H9 (cell line): Measurements from ENCODE around the gene RNF157. TPM values are rescaled to one million over a fixed set of nuclear protein-coding genes. Genes with fewer than 3 reads are reported as not detected.

Experiments used
- DNase-seq: peaks from one replicate; pipeline ENCODE4 v3.0.0-alpha.2; 2017
- H2AFZ ChIP-seq: one replicate; pipeline ENCODE4 v1.6.1; 2013; ENCODE audit warnings: mild to moderate bottlenecking, low read length, control low read depth, moderate library complexity
- H2AK5ac ChIP-seq: 2 replicates; pipeline ENCODE4 v1.6.1; 2013; ENCODE audit warnings: low read length, control low read depth, mixed read lengths; ENCODE audit not compliant: insufficient read length
- H2BK120ac ChIP-seq: one replicate; pipeline ENCODE4 v1.6.1; 2013; ENCODE audit warnings: low read depth, mild to moderate bottlenecking, low read length, control low read depth, inconsistent platforms; ENCODE audit not compliant: poor library complexity, severe bottlenecking
- H2BK12ac ChIP-seq: 2 replicates; pipeline ENCODE4 v1.6.1; 2013; ENCODE audit warnings: low read length, control low read depth, mixed read lengths, low read depth; ENCODE audit not compliant: insufficient read length
- H2BK15ac ChIP-seq: 2 replicates; pipeline ENCODE4 v1.6.1; 2013; ENCODE audit warnings: low read depth, low read length, control low read depth
- H2BK20ac ChIP-seq: one replicate; pipeline ENCODE4 v1.6.1; 2013; ENCODE audit warnings: low read depth, mild to moderate bottlenecking, low read length, control low read depth, inconsistent platforms; ENCODE audit not compliant: poor library complexity, severe bottlenecking
- H2BK5ac ChIP-seq: 2 replicates; pipeline ENCODE4 v1.6.1; 2013; ENCODE audit warnings: low read length, control low read depth, mixed read lengths; ENCODE audit not compliant: insufficient read length
- H3K14ac ChIP-seq: 2 replicates; pipeline ENCODE4 v1.6.1; 2013; ENCODE audit warnings: low read length, control low read depth; ENCODE audit not compliant: insufficient read depth
- H3K18ac ChIP-seq: 2 replicates; pipeline ENCODE4 v1.6.1; 2013; ENCODE audit warnings: low read depth, mild to moderate bottlenecking, mixed read lengths, low read length, control low read depth; ENCODE audit not compliant: insufficient read length
- H3K23ac ChIP-seq: 2 replicates; pipeline ENCODE4 v1.6.1; 2013; ENCODE audit warnings: low read length, control low read depth, mixed read lengths, low read depth; ENCODE audit not compliant: insufficient read length
- H3K23me2 ChIP-seq: 2 replicates; pipeline ENCODE4 v1.6.1; 2013; ENCODE audit warnings: low read depth, mild to moderate bottlenecking, mixed read lengths, low read length, control low read depth; ENCODE audit not compliant: insufficient read length, poor library complexity, severe bottlenecking
- H3K27ac ChIP-seq: 2 replicates; pipeline ENCODE4 v1.5.1; 2013; ENCODE audit warnings: low read length, control low read depth, mixed read lengths, low read depth; ENCODE audit not compliant: insufficient read length
- H3K27me3 ChIP-seq: 2 replicates; pipeline ENCODE4 v1.6.1; 2013; ENCODE audit warnings: low read length, control low read depth, inconsistent platforms; ENCODE audit not compliant: insufficient read depth
- H3K4ac ChIP-seq: 2 replicates; pipeline ENCODE4 v1.6.1; 2013; ENCODE audit warnings: low read depth, mild to moderate bottlenecking, control low read depth, inconsistent platforms, low read length, moderate library complexity
- H3K4me1 ChIP-seq: 2 replicates; pipeline ENCODE4 v1.6.1; 2013; ENCODE audit warnings: low read length, control low read depth, inconsistent platforms; ENCODE audit not compliant: insufficient read depth
- H3K4me2 ChIP-seq: 2 replicates; pipeline ENCODE4 v1.6.1; 2013; ENCODE audit warnings: low read length, control low read depth, mixed read lengths; ENCODE audit not compliant: insufficient read length, insufficient read depth
- H3K56ac ChIP-seq: 2 replicates; pipeline ENCODE4 v1.6.1; 2013; ENCODE audit warnings: low read depth, mild to moderate bottlenecking, mixed read lengths, low read length, control low read depth; ENCODE audit not compliant: insufficient read length
- H3K79me1 ChIP-seq: 2 replicates; pipeline ENCODE4 v1.6.1; 2013; ENCODE audit warnings: low read depth, mild to moderate bottlenecking, moderate library complexity, low read length, control low read depth, inconsistent platforms; ENCODE audit not compliant: insufficient read depth, poor library complexity, severe bottlenecking
- H3K79me2 ChIP-seq: 2 replicates; pipeline ENCODE4 v1.6.1; 2013; ENCODE audit warnings: low read length, control low read depth, inconsistent platforms; ENCODE audit not compliant: insufficient read depth
- H3K9ac ChIP-seq: 2 replicates; pipeline ENCODE4 v1.6.1; 2013; ENCODE audit warnings: low read length, control low read depth, mixed read lengths; ENCODE audit not compliant: insufficient read length; ENCODE audit errors: extremely low read depth
- H3K9me3 ChIP-seq: one replicate; pipeline ENCODE4 v1.6.1; 2013; ENCODE audit warnings: low read depth, low read length, inconsistent platforms; ENCODE audit not compliant: control insufficient read depth
- H3T11ph ChIP-seq: one replicate; pipeline ENCODE4 v1.6.1; 2013; ENCODE audit warnings: mild to moderate bottlenecking, low read length, control low read depth, inconsistent platforms
- H4K20me1 ChIP-seq: one replicate; pipeline ENCODE4 v1.6.1; 2013; ENCODE audit not compliant: control insufficient read depth, insufficient read length, insufficient read depth
- H4K5ac ChIP-seq: 2 replicates; pipeline ENCODE4 v1.6.1; 2013; ENCODE audit warnings: low read depth, mild to moderate bottlenecking, mixed read lengths, low read length, control low read depth; ENCODE audit not compliant: insufficient read length
- H4K8ac ChIP-seq: replicated peaks from 2 replicates; pipeline ENCODE4 v1.6.1; 2013; ENCODE audit warnings: low read length, control low read depth, mixed read lengths, low read depth; ENCODE audit not compliant: insufficient read length
- H4K91ac ChIP-seq: 2 replicates; pipeline ENCODE4 v1.6.1; 2013; ENCODE audit warnings: low read depth, mild to moderate bottlenecking, moderate library complexity, mixed read lengths, low read length, control low read depth; ENCODE audit not compliant: insufficient read length
- H3K27ac Mint-ChIP-seq, 3 experiments: 2 replicates in 2 of 3; 3 replicates in 1 of 3; pipeline ENCODE4 v1.8.0; 2020 to 2021; ENCODE audit warnings: mixed read lengths in 3 of 3, mild to moderate bottlenecking in 1 of 3, moderate library complexity in 1 of 3
- H3K27me3 Mint-ChIP-seq: 2 replicates; pipeline ENCODE4 v1.8.0; 2021; ENCODE audit warnings: low read depth, mild to moderate bottlenecking, moderate library complexity, mixed read lengths
- H3K36me3 Mint-ChIP-seq, 3 experiments: 2 replicates in 2 of 3; 3 replicates in 1 of 3; pipeline ENCODE4 v1.8.0; 2020 to 2021; ENCODE audit warnings: low read depth in 3 of 3, mixed read lengths in 3 of 3; ENCODE audit not compliant: insufficient read depth in 1 of 3
- H3K4me1 Mint-ChIP-seq, 2 experiments: 2 replicates each; pipeline ENCODE4 v1.8.0; 2020; ENCODE audit warnings: mixed read lengths in 2 of 2
- H3K4me3 Mint-ChIP-seq, 2 experiments: 2 replicates in 1 of 2; 3 replicates in 1 of 2; pipeline ENCODE4 v1.8.0; 2020 to 2021; ENCODE audit warnings: mild to moderate bottlenecking in 2 of 2, mixed read lengths in 2 of 2, moderate library complexity in 1 of 2
- H3K9me3 Mint-ChIP-seq, 2 experiments: 2 replicates in 1 of 2; 3 replicates in 1 of 2; pipeline ENCODE4 v1.8.0; 2020; ENCODE audit warnings: mild to moderate bottlenecking in 2 of 2, mixed read lengths in 2 of 2, moderate library complexity in 1 of 2
- WGBS: extraction: QIAGEN DNeasy Blood & Tissue Kit; methylation state at CpG from one replicate; pipeline ENCODE4 v1.1.7; 2013; ENCODE audit warnings: missing lambda C conversion rate, low lambda C conversion rate, mixed read lengths; ENCODE audit not compliant: insufficient read length; ENCODE audit errors: extremely low coverage; 5-methylcytosine and 5-hydroxymethylcytosine counted together
- total RNA-seq: library from RNA; stranded (reverse); gene quantifications from 2 replicates; pipeline ENCODE4 v1.2.1, GENCODE V29; 2021
- TF ChIP-seq, protein P1 (sequence below): fragments of 200-600 bp; sonication (generic); conservative IDR thresholded peaks from 3 replicates; pipeline ENCODE4 v1.8.0; 2021; ENCODE audit warnings: antibody characterized with exemption, mild to moderate bottlenecking

Gene RNF157
- total RNA-seq, 1 experiment from 2014 or later: 9.9 TPM

DNA sequence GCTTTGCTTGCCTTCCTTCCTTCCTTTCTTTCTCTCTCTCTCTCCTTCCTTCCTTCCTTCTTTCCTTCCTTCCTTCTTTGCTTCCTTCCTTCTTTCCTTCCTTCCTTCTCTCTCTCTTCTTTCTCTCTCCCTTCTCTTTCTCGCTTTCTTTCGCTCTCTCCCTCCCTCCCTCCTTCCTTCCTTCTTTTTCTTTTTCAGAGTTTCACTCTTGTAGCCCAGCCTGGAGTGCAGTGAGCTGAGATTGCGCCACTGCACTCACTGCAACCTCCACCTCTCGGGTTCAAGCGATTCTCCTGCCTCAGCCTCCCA, 117.1 kb downstream of the RNF157 start:
- H3K36me3 Mint-ChIP-seq: no peaks in the 10 kb centered on the region

More for the DNA sequence above, 117.1 kb downstream of the RNF157 start:
- peaks cover 39 to 40% of the 10 kb centered on the region in 2 experiments for H3K4me1 Mint-ChIP-seq
- no peaks in the 10 kb centered on the region for H3K79me1 ChIP-seq
- no peaks in the 10 kb centered on the region for H4K20me1 ChIP-seq
- H3K4me2 ChIP-seq: no peak overlapping the region
- no peak overlapping the region for H3K18ac ChIP-seq
- H3K27me3 ChIP-seq: no peaks in the 10 kb centered on the region
- H3K27me3 Mint-ChIP-seq: peaks cover 10% of the 10 kb centered on the region
- no peak for DNase-seq
- no peak overlapping the region for H2BK15ac ChIP-seq
- no peak overlapping the region for H2BK5ac ChIP-seq
- no CpG with 5 or more reads among the region's 5 CpGs for WGBS
- H3K27ac ChIP-seq: no peak overlapping the region
- H3T11ph ChIP-seq: no peak overlapping the region
- no peak overlapping the region for H3K14ac ChIP-seq
- H2AFZ ChIP-seq: no peak overlapping the region
- no peak overlapping the region for H3K27ac Mint-ChIP-seq
- no peak overlapping the region for H3K4me3 Mint-ChIP-seq
- H3K9me3 ChIP-seq: no peaks in the 10 kb centered on the region
- TF ChIP-seq, protein P1, sequence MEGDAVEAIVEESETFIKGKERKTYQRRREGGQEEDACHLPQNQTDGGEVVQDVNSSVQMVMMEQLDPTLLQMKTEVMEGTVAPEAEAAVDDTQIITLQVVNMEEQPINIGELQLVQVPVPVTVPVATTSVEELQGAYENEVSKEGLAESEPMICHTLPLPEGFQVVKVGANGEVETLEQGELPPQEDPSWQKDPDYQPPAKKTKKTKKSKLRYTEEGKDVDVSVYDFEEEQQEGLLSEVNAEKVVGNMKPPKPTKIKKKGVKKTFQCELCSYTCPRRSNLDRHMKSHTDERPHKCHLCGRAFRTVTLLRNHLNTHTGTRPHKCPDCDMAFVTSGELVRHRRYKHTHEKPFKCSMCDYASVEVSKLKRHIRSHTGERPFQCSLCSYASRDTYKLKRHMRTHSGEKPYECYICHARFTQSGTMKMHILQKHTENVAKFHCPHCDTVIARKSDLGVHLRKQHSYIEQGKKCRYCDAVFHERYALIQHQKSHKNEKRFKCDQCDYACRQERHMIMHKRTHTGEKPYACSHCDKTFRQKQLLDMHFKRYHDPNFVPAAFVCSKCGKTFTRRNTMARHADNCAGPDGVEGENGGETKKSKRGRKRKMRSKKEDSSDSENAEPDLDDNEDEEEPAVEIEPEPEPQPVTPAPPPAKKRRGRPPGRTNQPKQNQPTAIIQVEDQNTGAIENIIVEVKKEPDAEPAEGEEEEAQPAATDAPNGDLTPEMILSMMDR: no peak
- H3K4ac ChIP-seq: no peak overlapping the region
- no peak overlapping the region for H3K9ac ChIP-seq
- H3K56ac ChIP-seq: no peak overlapping the region
- H3K4me1 ChIP-seq: no peaks in the 10 kb centered on the region; the same call in 1 of the 2 replicates
- no peak overlapping the region for H3K23ac ChIP-seq
- no peak overlapping the region for H2BK120ac ChIP-seq
- no peak overlapping the region for H4K8ac ChIP-seq
- H2AK5ac ChIP-seq: no peak overlapping the region
- H4K91ac ChIP-seq: no peak overlapping the region
- H2BK20ac ChIP-seq: no peak overlapping the region
- no peaks in the 10 kb centered on the region for H3K79me2 ChIP-seq
- H4K5ac ChIP-seq: no peak overlapping the region
- H3K23me2 ChIP-seq: no peaks in the 10 kb centered on the region
- H2BK12ac ChIP-seq: no peak overlapping the region
- H3K9me3 Mint-ChIP-seq: peaks cover 0 to 2% of the 10 kb centered on the region in 2 experiments; a peak in 1 of 5 replicates
